Measurements from ENCODE around the gene TM9SF1.
"Not testable (repeated sequence)": the region's sequence is repeated elsewhere in the genome, so short reads cannot be mapped to it uniquely, and the experiment has no call there.

Gene TM9SF1

GRCh38 chr14:24226473-24226872, 31.2 kb upstream of the TM9SF1 start:
- in situ Hi-C loops (cut with HindIII; ENCODE audit: low sequenced_read_pairs), result no loop called here

DNA sequence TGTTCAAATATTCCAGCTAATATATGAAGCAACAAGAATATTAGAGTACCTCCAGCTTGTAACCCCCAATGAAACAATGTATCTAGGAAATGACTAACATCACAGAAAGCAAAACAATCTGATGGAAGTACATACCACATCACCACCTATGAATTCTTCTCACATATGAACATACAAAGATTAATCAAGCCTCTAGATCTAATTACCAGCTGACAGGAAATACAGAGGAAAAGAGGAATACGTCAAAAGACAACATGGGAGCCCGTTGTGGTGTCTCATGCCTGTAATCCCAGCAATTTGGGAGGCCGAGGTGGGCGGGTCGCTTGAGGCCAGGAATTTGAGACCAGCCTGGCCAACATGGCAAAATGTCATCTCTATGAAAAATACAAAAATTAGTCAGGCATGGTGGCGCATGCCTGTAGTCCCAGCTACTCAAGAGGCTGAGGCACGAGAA, 29.4 kb upstream of the TM9SF1 start:
- in situ Hi-C loops (cut with HindIII; ENCODE audit: low sequenced_read_pairs), result no loop called here

DNA sequence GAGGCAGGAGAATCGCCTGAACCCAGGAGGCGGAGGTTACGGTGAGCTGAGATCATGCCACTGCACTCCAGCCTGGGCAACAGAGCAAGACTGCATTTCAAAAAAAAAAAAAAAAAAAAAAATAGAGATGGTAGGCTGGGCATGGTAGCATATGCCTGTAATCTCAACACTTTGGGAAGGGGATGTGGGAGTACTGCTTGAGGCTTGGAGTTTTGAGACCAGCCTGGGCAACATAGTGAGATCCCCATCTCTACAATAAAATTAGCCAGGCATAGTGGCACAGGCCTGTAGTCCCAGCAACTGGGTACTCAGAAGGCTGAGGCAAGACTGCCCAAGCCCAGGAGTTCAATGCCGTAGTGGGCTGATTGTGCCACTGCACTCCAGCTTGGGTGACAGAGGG, 27.7 kb upstream of the TM9SF1 start:
- in situ Hi-C loops (cut with HindIII; ENCODE audit: low sequenced_read_pairs), result not testable (repeated sequence)

- in situ Hi-C loops (cut with HindIII; ENCODE audit: low sequenced_read_pairs), result no loop called here
Observed at GRCh38 chr14:24219521-24219920, 24.3 kb upstream of the TM9SF1 start.

- in situ Hi-C loops (cut with HindIII; ENCODE audit: low sequenced_read_pairs), result no loop called here
Observed at GRCh38 chr14:24219080-24219479, 23.8 kb upstream of the TM9SF1 start.

- in situ Hi-C loops (cut with HindIII; ENCODE audit: low sequenced_read_pairs), result not testable (repeated sequence)
Observed at GRCh38 chr14:24216876-24217275, 21.6 kb upstream of the TM9SF1 start.

- in situ Hi-C loops (cut with HindIII; ENCODE audit: low sequenced_read_pairs), result no loop called here
Observed at GRCh38 chr14:24216345-24216699, 21.1 kb upstream of the TM9SF1 start.

DNA sequence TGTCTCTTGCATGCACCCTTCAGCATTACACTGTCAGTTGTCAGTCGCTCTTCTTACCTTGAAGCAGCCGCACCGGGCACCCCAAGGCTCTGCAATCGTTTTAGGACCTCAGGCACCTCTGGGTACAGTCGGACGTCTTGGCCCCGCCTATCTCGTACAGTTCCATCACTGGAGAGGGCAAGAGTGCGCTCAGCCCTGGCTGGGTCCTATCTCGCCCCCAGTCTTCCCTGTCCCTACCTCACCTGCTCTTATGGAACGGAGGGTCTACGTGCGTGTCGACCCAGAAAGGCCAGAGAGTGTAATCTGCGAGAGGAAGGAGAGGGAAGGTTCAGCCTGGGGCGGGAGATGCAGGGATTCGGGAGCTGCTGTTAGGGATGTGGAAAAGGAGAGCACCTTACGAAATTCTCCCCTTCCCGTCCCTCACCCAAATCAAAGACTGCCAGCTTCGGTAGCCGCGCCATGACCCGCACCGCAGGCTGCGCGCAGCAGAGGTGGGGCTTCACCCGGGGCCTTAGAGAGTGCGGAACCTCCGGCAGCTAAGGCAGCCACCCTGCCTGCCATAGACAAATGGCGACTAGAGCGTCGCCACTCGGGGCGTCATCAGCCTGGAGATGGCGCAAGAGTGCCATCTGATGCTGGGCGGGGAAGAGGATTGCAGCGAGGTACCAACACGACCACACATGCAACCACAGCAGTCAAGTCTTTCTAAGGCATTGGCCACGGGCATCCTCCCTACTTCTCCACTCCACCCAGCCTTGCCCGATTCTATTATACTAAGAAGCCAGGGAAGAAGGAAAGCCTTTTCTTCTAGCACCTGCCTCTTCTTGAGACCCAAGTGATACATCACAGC, 20.5 kb upstream of the TM9SF1 start, which contains the start of gene MDP1:
TSS of gene MDP1 (minus strand) at position 572 of the 850 bp plus-strand sequence. CDS start at position 461, 111 bp downstream.
- in situ Hi-C loops (cut with HindIII; ENCODE audit: low sequenced_read_pairs), result no loop called here

DNA sequence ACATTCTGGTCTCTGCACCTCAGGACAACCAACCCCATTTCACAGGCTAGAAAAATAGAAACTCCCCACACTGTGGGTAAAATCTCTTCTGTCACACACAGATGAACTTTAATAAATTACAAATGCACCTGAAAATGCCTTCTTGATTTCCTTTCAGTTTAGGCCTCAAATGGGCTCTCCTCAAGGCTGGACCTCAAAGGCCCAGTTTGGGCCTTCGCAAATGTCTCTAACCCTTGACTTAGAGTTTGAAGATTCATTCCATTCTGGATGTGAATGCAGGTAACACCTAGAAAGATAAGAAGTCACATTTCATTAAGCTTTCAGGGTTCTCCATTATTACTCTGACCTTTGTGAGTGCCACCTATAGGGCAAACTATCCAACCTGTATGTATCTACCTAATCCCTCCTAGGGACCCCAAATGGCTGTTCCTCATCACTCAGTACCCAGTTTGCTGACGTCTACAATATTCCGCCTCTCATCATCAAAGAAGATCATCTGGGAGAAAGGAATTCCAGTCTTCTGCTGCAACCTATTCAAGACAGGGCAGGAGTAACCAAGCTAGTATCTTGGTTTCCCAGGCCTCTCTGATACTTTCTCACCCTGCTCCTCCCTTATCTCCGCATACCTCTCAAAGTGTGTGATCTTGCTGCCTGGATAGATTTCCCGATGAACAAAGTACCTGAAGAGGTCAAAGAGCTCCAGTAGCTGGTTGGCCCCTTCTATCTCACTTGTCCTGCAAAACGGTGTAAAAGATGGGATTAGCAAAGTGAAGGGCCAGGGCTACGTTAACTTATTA, 18.8 kb upstream of the TM9SF1 start:
- in situ Hi-C loops (cut with HindIII; ENCODE audit: low sequenced_read_pairs), result no loop called here

DNA sequence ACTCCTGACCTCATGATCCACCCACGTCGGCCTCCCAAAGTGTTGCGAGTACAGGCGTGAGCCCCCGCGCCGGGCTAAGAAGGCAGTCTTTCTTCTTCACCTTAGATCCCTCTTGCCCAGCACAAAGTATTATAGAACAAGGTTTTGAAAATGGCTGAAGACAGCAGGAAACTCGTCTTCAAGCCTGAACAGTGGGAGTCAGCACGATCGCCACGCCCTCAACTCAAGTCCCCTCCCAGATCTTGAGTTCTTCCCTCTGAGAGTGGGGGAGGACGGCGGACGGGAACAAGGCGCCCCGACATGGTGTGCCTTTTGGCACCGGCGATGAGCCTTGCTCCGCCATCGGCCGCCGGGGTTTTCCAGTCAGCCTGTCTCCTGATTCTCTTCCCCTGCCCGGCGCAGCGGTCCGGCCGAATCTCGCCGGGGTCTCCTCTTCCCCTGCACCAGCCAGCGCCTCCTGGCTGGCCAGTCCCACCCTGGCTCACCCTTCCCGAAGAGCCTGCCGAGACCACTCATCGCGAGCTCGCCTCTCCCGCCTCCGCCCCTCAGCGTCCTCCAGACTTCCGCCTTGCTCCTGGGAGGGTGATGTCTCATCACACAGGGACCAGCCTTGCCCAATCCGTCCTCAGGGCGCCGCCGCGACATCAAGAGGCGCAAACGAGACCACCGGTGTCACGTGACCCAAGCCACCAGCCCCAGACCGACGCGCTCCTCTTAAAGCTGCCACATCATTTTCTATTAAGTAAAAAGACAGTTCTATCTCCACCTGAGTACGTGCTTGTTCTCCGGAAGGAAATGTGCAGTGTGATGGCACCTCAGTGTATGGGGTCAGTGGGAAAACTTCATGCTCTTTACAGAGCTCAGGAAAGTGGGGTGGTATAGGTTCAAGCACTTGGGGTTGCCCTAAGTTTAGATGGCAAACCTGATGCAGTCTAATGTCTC, 18.0 kb upstream of the TM9SF1 start, which contains the start of gene CHMP4A:
TSS of gene CHMP4A (minus strand) at position 565 of the 942 bp plus-strand sequence. CDS start at position 516, 49 bp downstream.
- in situ Hi-C loops (cut with HindIII; ENCODE audit: low sequenced_read_pairs), result no loop called here

- in situ Hi-C loops (cut with HindIII; ENCODE audit: low sequenced_read_pairs), result no loop called here
Observed at GRCh38 chr14:24211311-24211710, 16.1 kb upstream of the TM9SF1 start.

- in situ Hi-C loops (cut with HindIII; ENCODE audit: low sequenced_read_pairs), result no loop called here
Observed at GRCh38 chr14:24207625-24208024, 12.4 kb upstream of the TM9SF1 start.

DNA sequence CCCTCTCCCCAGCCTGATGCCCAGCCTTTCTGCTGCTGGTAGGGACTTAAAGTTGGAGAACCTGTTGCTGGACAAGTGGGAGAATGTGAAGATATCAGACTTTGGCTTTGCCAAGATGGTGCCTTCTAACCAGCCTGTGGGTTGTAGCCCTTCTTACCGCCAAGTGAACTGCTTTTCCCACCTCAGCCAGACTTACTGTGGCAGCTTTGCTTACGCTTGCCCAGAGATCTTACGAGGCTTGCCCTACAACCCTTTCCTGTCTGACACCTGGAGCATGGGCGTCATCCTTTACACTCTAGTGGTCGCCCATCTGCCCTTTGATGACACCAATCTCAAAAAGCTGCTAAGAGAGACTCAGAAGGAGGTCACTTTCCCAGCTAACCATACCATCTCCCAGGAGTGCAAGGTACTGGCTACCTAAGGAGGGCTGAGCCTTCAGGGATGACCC, 11.9 kb upstream of the TM9SF1 start:
- in situ Hi-C loops (cut with HindIII; ENCODE audit: low sequenced_read_pairs), result no loop called here

- in situ Hi-C loops (cut with HindIII; ENCODE audit: low sequenced_read_pairs), result no loop called here
Observed at GRCh38 chr14:24206260-24207103, 11.2 kb upstream of the TM9SF1 start.

- in situ Hi-C loops (cut with HindIII; ENCODE audit: low sequenced_read_pairs), result no loop called here
Observed at GRCh38 chr14:24204163-24205146, 9.2 kb upstream of the TM9SF1 start.

GRCh38 chr14:24203249-24203886, 8.1 kb upstream of the TM9SF1 start:
- in situ Hi-C loops (cut with HindIII; ENCODE audit: low sequenced_read_pairs), result not testable (repeated sequence)

GRCh38 chr14:24202538-24202937, 7.3 kb upstream of the TM9SF1 start:
- in situ Hi-C loops (cut with HindIII; ENCODE audit: low sequenced_read_pairs), result not testable (repeated sequence)
